ENCODE measurements around the gene KCNK18. TPM values are rescaled to one million over a fixed set of nuclear protein-coding genes. Genes with fewer than 3 reads are reported as not detected.

Gene KCNK18
- total RNA-seq, 3 donors from 2014 or later, result not detected

DNA sequence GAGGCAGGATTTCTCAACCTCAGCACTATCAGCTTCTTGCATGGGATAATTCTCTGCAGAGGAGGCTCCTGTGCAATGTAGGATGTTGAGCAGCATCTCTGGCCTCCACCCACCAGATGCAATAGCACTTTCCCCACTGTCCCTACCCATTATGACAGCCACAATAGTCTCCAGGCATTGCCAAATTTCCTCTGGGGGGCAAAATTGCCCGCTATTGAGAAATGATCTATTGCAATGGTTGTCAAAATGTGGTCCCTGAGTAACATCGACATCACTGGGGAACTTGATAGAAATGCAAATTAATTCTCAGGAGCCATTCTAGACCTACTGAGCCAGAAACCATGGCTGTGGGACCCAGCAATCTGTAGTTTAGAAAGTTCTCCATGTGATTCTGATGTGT, 7.0 kb downstream of the KCNK18 start:
- no peak overlapping the region for H3K4me3 ChIP-seq
- no peaks in the 10 kb centered on the region for H3K9me3 ChIP-seq
- H3K4me1 ChIP-seq (ENCODE audit: low read depth), result no peaks in the 10 kb centered on the region
- ATAC-seq (no peak), DNase-seq (no peak)
- no peaks in the 10 kb centered on the region for H3K36me3 ChIP-seq (ENCODE audit: low read depth)
- TF ChIP-seq, protein P1, sequence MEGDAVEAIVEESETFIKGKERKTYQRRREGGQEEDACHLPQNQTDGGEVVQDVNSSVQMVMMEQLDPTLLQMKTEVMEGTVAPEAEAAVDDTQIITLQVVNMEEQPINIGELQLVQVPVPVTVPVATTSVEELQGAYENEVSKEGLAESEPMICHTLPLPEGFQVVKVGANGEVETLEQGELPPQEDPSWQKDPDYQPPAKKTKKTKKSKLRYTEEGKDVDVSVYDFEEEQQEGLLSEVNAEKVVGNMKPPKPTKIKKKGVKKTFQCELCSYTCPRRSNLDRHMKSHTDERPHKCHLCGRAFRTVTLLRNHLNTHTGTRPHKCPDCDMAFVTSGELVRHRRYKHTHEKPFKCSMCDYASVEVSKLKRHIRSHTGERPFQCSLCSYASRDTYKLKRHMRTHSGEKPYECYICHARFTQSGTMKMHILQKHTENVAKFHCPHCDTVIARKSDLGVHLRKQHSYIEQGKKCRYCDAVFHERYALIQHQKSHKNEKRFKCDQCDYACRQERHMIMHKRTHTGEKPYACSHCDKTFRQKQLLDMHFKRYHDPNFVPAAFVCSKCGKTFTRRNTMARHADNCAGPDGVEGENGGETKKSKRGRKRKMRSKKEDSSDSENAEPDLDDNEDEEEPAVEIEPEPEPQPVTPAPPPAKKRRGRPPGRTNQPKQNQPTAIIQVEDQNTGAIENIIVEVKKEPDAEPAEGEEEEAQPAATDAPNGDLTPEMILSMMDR (IDR thresholded peaks at IDR 0.05), result no peak
- intact Hi-C loops (cut with DNase I, micrococcal nuclease), result no loop called here

DNA sequence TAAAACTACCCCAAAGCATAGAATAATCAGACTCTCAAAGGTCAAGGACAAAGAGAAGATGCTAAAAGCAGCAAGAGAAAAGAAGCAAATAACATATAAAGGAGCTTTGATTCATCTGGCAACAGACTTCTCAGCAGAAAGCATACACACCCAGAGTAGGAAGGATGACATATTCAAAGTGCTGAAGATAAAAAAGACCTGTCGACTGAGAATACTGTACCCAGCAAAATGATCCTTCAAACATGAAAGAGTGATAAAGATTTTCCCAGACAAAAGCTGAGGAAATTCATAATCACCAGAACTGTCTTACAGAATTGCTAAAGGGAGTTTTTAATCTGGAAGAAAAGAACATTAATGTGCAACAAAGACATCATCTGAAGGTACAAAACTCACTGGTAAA, 14.9 kb downstream of the KCNK18 start:
- intact Hi-C loops (cut with DNase I, micrococcal nuclease), result no loop called here
- TF ChIP-seq, protein P1 (IDR thresholded peaks at IDR 0.05), result no peak
- Histone ChIP-seq H3K4me3 (no peak overlapping the region), H3K4me1 (ENCODE audit: low read depth) (peaks cover 4% of the 10 kb centered on the region), H3K36me3 (ENCODE audit: low read depth) (no peaks in the 10 kb centered on the region), H3K9me3 (peaks cover 4% of the 10 kb centered on the region)
- no peak for ATAC-seq
- no peak for DNase-seq

DNA sequence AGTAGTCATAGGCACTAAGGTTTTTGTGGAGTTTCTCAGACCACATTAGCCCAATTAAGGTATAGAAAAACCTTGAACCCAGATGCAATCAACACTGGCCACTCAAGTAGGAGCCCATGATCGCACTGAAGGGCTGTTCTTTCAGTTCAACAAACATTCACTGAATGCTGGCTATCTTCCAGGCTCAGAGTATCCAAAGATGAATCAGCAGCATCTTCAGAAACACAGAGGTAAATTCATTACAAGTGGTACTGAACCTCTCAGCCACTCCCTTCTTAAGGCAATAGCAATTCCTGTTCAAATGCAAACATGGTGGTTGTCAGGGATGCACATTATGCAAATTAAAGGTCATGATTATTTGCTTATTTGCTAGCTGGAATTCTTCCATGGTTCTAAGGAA, 17.1 kb downstream of the KCNK18 start:
- Histone ChIP-seq H3K4me3 (no peak overlapping the region), H3K36me3 (ENCODE audit: low read depth) (no peaks in the 10 kb centered on the region), H3K9me3 (peaks cover 4% of the 10 kb centered on the region), H3K4me1 (ENCODE audit: low read depth) (peaks cover 6% of the 10 kb centered on the region)
- no peak for DNase-seq
- TF ChIP-seq, protein P1 (IDR thresholded peaks at IDR 0.05), result no peak
- intact Hi-C loops (cut with DNase I, micrococcal nuclease), result no loop called here
- no peak for ATAC-seq

DNA sequence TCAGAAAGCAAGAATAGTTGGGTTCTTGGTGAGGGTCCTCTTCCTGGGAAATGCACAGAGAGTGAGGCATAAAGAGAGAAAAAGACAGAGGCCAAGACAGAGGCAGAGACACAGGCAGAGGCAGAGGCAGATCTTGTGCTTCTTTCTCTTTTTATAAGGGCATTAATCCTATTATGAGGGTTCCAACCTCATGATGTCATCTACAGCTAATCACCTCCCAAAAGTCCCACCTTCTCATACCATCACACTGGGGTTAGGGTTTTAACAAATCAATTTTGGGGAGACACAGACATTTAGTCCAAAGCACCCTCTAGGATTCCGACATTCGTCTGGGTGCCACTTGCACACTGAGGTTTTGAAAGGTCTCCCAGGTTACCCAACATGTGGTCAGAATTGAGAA, 17.8 kb downstream of the KCNK18 start:
- Histone ChIP-seq H3K4me3 (no peak overlapping the region), H3K4me1 (ENCODE audit: low read depth) (peaks cover 6% of the 10 kb centered on the region), H3K36me3 (ENCODE audit: low read depth) (no peaks in the 10 kb centered on the region), H3K9me3 (peaks cover 4% of the 10 kb centered on the region)
- TF ChIP-seq, protein P1 (IDR thresholded peaks at IDR 0.05), result no peak
- no peak for ATAC-seq
- intact Hi-C loops (cut with DNase I, micrococcal nuclease), result no loop called here
- no peak for DNase-seq

DNA sequence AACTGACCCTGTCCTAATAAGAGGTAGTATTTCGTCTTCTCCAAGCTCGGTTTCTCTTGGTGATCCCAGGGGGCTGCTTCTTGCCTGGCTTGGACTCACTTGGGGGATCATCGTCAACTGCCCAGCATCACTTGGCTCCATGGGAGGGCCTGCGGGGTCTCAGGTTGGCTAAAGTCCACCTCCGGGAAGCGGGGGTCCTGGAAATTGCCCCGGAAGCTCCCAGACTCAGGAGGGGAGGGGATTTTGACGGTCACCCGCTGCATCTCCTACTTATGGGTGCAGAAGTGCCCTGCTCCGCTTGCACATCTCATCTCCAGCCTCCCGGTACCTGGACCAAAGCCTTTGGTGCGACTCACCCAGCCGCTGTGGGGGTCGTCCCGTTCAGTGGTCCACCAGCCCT, 18.7 kb downstream of the KCNK18 start:
- Histone ChIP-seq H3K4me1 (ENCODE audit: low read depth) (peaks cover 6% of the 10 kb centered on the region), H3K36me3 (ENCODE audit: low read depth) (no peaks in the 10 kb centered on the region), H3K9me3 (peaks cover 4% of the 10 kb centered on the region), H3K4me3 (no peak overlapping the region)
- ATAC-seq (no peak), DNase-seq (no peak)
- TF ChIP-seq, protein P1 (IDR thresholded peaks at IDR 0.05), result no peak
- intact Hi-C loops (cut with DNase I, micrococcal nuclease), result no loop called here

DNA sequence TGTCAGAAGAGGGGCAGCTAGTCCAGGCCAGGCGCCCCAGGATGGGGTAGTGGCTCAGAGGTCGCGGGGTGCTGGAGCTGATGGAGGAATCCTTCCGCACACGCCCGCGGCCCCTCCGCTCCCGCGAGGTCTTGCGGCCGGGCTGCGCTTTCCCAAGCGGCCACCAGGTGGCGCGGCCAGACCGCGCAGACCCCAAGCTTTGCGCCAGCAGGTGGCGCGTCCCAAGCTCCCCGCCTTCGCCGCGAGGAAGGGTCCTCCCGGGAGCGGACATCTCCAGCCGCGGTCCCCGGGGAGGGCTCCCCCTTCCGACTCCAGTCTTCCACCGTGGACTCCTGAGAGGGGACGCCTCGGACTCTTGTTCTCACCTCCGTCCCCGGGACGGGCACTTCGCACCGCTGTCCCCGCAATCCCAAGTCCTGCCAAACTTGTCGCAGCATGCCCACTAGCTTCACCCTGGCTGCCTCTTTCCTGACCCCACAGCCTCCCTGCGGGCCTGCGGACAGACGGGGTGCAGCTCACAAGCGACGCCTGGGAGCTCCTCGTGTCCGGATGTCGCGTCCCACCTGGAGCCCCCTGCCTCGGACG, 19.4 kb downstream of the KCNK18 start:
- intact Hi-C loops (cut with DNase I, micrococcal nuclease), result no loop called here

More for the DNA sequence above, 19.4 kb downstream of the KCNK18 start:
- Histone ChIP-seq H3K4me3 (no peak overlapping the region), H3K9me3 (peaks cover under 1% of the 10 kb centered on the region), H3K36me3 (ENCODE audit: low read depth) (no peaks in the 10 kb centered on the region), H3K4me1 (ENCODE audit: low read depth) (peaks cover 6% of the 10 kb centered on the region)
- peak; percentile 73 to 79 (median 77) for DNase-seq
- peak; percentile 95 for ATAC-seq
- TF ChIP-seq, protein P1 (IDR thresholded peaks at IDR 0.05), result peak; percentile 99

Data from mucosa of descending colon (tissue), 3 donors.